Loucy (cell line): ENCODE measurements around the gene SPNS1.

ENCODE experiments used
- CTCF ChIP-seq: fragments of 200-600 bp; sonication (generic); conservative IDR thresholded peaks from 2 replicates; pipeline ENCODE4 v1.5.1; 2014; ENCODE audit warnings: mild to moderate bottlenecking, antibody characterized with exemption, low read length
- EZH2phosphoT487 ChIP-seq: fragments of 200-600 bp; IDR thresholded peaks from 2 replicates; pipeline ENCODE4 v1.6.1; 2018; ENCODE audit warnings: antibody characterized with exemption, mild to moderate bottlenecking, moderate library complexity, borderline replicate concordance

DNA sequence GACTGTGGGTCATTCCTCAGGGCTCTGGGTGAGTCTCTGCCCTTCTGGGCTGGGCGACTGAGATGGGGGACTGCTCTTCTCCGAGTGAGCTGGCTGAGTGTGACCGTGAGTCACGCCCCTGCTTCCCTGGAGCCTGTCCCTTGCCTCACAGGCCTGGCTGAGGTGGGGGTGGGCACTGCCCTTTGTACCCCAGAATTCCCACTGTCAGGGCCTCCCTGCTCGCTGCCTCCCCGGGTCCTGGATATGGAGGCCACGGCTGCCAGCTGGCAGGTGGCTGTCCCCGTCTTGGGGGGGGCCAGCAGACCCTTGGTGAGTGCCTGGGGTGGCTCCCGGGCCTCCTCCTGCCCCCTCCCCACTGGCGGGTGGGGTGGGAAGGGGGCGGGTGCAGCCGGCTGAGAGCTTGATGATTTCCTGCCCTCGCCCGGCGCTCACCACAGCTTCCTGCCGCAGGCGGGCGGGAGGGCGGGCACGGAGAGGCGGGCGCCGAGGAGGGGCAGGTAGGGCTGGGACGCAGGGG, 10.1 kb downstream of the SPNS1 start, which contains the start of gene LAT:
- no peak for TF ChIP-seq CTCF
- TF ChIP-seq EZH2phosphoT487: no peak
